Muscle layer of duodenum (tissue), 2 donors: ENCODE data around the gene RHOT1.
A peak's percentile ranks its signal among the peaks of the same experiment; 100 is the strongest.
"Not testable (repeated sequence)": the region's sequence is repeated elsewhere in the genome, so short reads cannot be mapped to it uniquely, and the experiment has no call there.

ENCODE experiments used
- H3K27ac ChIP-seq: one replicate; pipeline ENCODE4 v1.7.0; 2013; ENCODE audit warnings: mild to moderate bottlenecking, low read length
- H3K27me3 ChIP-seq: one replicate; pipeline ENCODE4 v1.7.0; 2013; ENCODE audit warnings: low read depth, mild to moderate bottlenecking, control low read depth, low read length
- H3K36me3 ChIP-seq, 2 donors: one replicate each; pipeline ENCODE4 v1.7.0; 2013; ENCODE audit warnings: low read length in 2 of 2, control low read depth in 1 of 2, mild to moderate bottlenecking in 1 of 2; ENCODE audit not compliant: insufficient read depth in 2 of 2, control insufficient read depth in 1 of 2
- H3K4me1 ChIP-seq, 2 donors: one replicate each; pipeline ENCODE4 v1.7.0; 2013; ENCODE audit warnings: low read length in 2 of 2, mild to moderate bottlenecking in 2 of 2, control low read depth in 1 of 2, moderate library complexity in 1 of 2; ENCODE audit not compliant: insufficient read depth in 2 of 2, control insufficient read depth in 1 of 2
- H3K4me3 ChIP-seq, 2 donors: one replicate each; pipeline ENCODE4 v1.7.0; 2013; ENCODE audit warnings: low read length in 2 of 2, low read depth in 1 of 2, mild to moderate bottlenecking in 1 of 2
- H3K9me3 ChIP-seq, 2 donors: one replicate each; pipeline ENCODE4 v1.7.0; 2013; ENCODE audit warnings: low read length in 2 of 2, control low read depth in 1 of 2, mild to moderate bottlenecking in 1 of 2; ENCODE audit not compliant: control insufficient read depth in 1 of 2
- donor health status: healthy.

Gene RHOT1

DNA sequence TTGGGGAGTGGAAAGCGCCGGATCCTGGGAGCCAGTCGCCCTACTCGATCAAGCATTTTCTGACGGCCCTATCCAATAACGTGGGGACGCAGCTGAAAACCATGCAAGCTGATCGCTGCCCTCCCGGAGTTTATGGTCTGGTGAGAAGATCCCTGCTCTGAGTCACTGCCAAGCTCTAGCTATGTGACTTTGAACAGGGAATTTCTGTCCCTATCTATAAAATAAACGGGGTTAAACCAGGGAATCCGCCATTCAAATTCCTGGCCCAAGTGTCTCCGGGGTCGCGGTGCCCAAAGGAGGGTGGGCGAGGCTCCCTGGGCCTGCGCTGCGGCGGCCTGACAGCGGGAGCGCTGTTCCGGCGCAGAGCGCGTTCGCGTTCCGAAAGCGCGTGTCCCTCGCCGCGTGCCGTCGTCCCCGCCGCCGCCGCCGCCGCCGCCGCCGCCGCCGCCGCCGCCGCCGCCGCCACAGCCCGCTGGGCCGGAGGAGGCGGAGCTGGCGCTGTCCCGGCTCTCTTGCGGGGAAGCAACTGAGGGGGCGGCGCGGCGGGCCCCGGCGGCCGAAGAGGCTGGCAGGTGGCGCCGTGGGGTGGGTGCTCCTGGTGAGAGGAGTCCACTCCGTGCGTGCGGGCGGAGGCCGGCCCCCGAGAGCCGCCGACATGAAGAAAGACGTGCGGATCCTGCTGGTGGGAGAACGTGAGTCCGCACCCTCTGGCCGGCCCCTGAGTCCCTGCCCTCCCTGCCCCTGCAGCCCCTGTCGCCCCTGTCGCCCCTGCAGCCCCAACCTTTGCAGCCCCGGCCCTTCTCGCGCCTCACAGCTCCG lies at the start of gene RHOT1:
Gene RHOT1 (plus strand): TSS at position 465 of the 819 bp plus-strand sequence. CDS start 191 bp downstream, at position 656.
- Histone ChIP-seq H3K4me1 (peaks cover 0 to 16% of the 10 kb centered on the region in 2 donors), H3K27me3 (no peaks in the 10 kb centered on the region), H3K36me3 (no peaks in the 10 kb centered on the region), H3K4me3 (peak within 1 kb of the TSS; percentile 94 to 97), H3K9me3 (no peaks in the 10 kb centered on the region), H3K27ac (peak within 1 kb of the TSS; percentile 87)

DNA sequence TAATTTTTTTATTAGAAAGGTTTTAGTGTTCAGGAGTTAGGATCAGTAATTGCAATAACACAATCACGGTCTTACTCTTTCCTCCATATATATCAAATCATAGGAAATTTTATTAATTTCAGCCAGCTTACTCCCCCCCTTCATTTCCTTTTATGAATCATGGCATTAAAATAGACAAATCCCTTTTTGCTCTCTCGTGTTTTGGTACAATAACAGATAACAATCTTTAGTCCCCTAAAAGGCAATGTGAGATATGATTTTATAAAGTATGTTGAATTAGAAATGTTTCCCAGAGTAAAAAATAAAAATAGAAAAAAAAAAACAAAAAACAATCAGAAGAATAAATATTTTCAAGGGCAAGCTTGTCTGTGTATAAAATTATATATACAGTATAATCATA lies 42.6 kb upstream of the RHOT1 start:
- Histone ChIP-seq H3K27me3 (no peaks in the 10 kb centered on the region), H3K36me3 (no peaks in the 10 kb centered on the region), H3K9me3 (no peaks in the 10 kb centered on the region), H3K27ac (no peak overlapping the region), H3K4me1 (peaks cover 0 to 3% of the 10 kb centered on the region in 2 donors), H3K4me3 (no peak overlapping the region)

DNA sequence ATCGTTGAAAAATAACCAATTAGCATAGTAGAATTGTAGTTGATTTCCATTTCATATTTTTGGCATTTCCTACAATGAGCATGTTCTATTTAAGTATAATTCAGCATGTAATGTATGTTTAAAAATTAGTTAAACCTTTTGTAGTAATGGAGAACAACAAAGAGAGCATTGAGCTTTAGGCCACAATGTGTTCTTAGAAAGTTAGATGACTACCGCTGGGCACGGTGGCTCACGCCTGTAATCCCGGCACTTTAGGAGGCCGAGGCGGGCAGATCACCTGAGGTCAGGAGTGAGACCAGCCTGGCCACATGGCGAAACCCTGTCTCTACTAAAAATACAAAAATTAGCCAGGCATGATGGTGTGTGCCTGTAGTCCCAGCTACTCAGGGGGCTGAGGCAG lies 42.0 kb upstream of the RHOT1 start:
- H3K9me3 ChIP-seq, H3K27ac ChIP-seq, H3K4me3 ChIP-seq, H3K27me3 ChIP-seq, H3K4me1 ChIP-seq, H3K36me3 ChIP-seq: not testable (repeated sequence)

DNA sequence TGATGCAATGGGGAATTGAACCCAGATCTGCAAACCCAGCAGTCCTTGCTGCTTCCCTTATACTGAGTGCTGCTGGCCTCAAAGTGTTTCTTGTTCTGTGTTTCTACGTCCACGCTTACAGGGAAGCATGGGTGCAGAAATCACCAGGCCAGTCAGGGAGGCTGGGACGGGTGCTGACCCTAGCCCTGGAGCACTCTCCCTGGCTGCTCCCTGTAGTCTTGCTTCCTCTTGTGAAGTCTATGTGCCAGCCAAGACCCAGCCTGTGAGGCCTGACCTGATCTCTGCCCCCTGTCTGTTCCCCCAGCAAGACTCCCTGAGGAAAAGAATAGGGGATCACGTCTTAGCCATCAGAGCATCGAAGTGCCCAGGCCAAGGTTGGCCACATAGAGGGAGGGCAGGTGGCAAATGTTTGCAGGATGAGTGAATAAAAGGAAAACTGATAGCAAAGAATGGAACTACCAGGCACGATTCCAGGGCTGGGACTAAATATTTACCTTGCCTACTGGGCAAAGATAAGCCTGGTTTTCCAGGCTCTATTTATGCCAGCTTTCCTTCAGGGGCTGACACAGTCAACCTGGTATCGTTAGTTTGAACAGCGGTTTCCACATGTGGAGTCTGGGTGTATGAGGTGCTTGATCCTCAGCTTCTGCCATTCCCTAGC lies 41.2 kb upstream of the RHOT1 start:
- no peak overlapping the region for H3K27ac ChIP-seq

DNA sequence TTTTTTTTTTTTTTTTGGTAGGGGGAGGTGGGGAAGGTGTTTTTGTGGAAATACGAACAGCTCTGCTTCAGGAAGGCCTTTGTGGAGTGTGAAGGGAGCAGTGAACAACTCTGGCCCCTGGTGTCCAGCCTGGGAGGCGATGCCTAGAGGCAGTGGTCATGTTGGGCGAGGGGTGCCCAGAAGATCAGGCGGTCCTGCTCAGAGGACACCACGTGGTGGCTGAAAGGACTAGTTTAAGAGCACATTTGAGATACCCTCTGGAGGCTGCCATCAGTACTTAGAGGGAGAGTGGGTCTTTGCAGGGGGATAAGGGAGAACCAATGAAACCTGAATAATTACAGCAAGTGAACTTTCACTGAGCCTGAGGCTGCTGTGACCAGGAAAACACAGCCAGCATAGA lies 40.1 kb upstream of the RHOT1 start:
- Histone ChIP-seq H3K27ac (no peak overlapping the region), H3K9me3 (no peaks in the 10 kb centered on the region), H3K36me3 (no peaks in the 10 kb centered on the region)

More for the DNA sequence above, 41.2 kb upstream of the RHOT1 start:
- no peaks in the 10 kb centered on the region for H3K9me3 ChIP-seq
- no peaks in the 10 kb centered on the region for H3K36me3 ChIP-seq
- H3K4me3 ChIP-seq: no peak overlapping the region
- peaks cover 0 to 3% of the 10 kb centered on the region in 2 donors for H3K4me1 ChIP-seq
- no peaks in the 10 kb centered on the region for H3K27me3 ChIP-seq

DNA sequence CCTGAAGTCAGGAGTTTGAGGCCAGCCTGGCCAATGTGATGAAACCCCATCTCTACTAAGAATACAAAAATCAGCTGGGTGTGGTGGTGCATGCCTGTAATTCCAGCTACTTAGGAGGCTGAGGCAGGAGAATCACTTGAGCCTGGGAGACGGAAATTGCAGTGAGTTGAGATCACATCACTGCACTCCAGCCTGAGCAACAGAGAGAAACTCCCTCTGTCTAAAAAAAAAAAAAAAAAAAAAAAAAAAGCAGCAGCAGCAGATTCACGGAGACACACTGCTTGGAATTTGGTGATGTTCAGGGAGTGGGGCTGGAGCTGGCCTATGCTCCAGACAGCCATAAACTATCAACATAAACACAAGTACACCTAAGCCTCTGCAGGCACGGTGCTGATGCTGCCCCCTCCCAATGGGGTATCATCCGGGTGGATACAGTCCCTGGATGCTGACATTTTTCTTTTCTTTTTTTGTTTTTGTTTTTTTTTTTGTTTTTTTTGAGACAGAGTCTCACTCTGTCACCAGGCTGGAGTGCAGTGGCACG lies 39.6 kb upstream of the RHOT1 start:
- Histone ChIP-seq H3K4me3 (no peak overlapping the region), H3K27ac (no peak overlapping the region), H3K36me3 (no peaks in the 10 kb centered on the region), H3K4me1 (peaks cover 0 to 3% of the 10 kb centered on the region in 2 donors), H3K9me3 (no peaks in the 10 kb centered on the region), H3K27me3 (no peaks in the 10 kb centered on the region)

More for the DNA sequence above, 40.1 kb upstream of the RHOT1 start:
- Histone ChIP-seq H3K4me1 (peaks cover 0 to 3% of the 10 kb centered on the region in 2 donors), H3K27me3 (no peaks in the 10 kb centered on the region), H3K4me3 (no peak overlapping the region)

DNA sequence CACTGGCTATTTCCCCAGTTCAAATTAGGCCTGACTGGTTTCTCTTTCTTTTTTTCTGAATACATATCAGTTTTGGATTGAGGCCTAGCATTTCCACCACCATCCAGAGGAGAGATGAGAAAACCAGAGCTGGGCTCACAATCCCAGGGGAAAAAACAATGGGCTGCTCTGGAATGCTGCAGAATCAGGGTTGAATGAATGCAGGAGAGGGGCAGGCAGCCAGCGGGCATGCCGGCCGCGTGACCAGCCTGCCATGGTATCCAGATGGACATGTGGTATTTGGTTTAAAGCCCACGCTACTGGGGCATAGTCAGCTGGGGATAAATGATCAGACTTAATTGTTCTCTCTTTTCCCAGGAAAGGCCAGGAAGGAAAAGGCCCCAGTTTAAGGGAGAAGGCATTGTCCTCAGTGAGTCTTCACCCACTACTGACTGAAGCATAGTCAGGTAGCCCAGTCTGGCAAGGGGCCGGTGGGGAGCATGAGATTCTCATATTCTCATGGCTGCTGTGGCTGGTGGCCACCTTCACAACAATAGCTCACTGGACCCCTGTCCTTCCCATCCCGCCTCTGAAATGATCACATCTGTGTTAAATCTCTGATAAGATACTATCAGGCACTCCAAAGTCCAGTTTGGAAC lies 38.7 kb upstream of the RHOT1 start:
- Histone ChIP-seq H3K27me3 (no peaks in the 10 kb centered on the region), H3K4me1 (peaks cover 0 to 3% of the 10 kb centered on the region in 2 donors), H3K27ac (no peak overlapping the region), H3K4me3 (no peak overlapping the region), H3K9me3 (no peaks in the 10 kb centered on the region), H3K36me3 (no peaks in the 10 kb centered on the region)

DNA sequence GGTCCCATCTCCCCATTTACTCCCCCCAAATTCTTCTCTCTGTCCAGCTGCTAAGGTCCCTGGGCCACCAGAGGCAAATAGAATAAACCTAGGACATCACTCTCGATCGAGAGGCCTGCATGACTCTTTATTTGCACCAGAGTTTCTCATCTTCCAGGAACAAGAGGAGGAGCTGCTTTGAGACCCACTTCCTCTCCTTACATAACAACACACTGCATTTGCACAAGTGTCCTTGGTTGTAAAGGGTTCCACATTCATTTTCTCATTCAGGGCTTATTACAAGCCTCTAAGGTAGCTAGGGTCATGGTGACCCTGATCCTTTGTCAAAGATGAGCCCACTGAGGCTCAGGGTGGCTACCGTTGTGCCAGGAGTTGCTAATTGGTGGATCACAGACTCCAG lies 38.1 kb upstream of the RHOT1 start:
- Histone ChIP-seq H3K27ac (no peak overlapping the region), H3K27me3 (no peaks in the 10 kb centered on the region), H3K4me3 (no peak overlapping the region)

DNA sequence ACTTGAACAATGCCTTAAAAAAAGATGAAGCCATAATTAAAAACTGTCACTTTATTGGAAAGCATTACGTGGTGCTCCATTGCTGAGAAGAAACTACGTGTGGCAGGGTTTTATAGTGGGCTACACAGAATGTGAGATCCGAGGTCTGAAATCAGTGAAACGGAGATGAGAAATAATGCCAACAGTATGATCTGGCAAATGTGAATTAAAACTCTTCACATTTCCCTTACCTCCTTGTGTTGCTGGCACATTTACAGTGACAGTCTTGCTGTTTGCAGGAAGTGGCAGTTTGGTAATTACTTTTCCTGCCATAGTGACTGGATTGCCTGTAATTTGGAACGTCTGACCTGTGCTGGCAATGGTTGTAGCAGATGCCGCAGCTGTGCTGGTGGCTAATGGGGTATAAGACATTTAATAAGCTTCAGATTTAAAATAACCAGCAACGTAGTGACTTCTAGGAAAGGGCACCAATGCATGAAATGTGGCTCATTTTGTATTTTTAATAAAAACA lies 35.8 kb upstream of the RHOT1 start:
- not testable (repeated sequence) for H3K27me3 ChIP-seq, H3K4me1 ChIP-seq, H3K36me3 ChIP-seq, H3K9me3 ChIP-seq, H3K4me3 ChIP-seq, H3K27ac ChIP-seq

More for the DNA sequence above, 38.1 kb upstream of the RHOT1 start:
- Histone ChIP-seq H3K36me3 (no peaks in the 10 kb centered on the region), H3K9me3 (no peaks in the 10 kb centered on the region), H3K4me1 (peaks cover 0 to 3% of the 10 kb centered on the region in 2 donors)

DNA sequence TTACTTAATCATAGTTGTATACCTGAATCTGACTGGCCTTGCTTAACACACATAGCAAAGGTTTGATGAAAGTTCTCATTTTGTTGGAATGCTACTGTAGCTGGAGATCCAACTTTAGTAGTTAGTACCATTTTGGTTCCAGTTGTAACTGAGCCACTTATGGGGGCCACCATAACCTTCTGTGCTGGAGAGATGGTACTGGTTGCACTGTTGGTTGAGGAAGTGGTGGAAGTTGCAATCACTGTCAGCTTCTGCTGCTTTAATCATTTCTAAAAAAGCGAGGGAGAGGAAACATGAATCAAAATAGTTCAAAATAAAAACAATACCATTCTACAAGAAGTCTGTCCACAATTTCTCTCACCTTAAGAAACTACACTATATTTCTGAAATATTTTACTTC lies 35.1 kb upstream of the RHOT1 start:
- not testable (repeated sequence) for H3K4me1 ChIP-seq, H3K4me3 ChIP-seq, H3K9me3 ChIP-seq, H3K27ac ChIP-seq, H3K36me3 ChIP-seq, H3K27me3 ChIP-seq

DNA sequence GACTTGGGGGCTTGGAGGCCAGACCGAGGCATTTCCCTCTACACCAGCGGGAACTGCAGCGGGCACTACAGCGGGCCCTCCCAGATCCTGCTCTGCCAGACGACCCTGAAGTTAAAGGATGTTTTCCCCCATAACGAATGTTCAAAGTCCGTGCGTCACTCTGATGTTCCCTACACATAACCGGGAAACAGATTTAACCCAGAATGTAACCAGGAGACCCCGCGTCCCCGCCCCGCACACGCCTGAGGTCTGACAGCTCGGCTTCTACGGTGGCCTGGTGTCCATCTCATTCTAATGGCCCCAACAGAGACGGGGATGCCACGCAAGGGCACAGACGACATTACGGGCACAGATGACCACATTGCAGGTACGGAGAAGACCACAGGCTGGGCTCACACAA lies 31.7 kb upstream of the RHOT1 start:
- Histone ChIP-seq H3K36me3 (no peaks in the 10 kb centered on the region), H3K4me3 (no peak overlapping the region), H3K4me1 (peaks cover 6 to 9% of the 10 kb centered on the region in 2 donors), H3K9me3 (no peaks in the 10 kb centered on the region), H3K27me3 (no peaks in the 10 kb centered on the region), H3K27ac (no peak overlapping the region)
